Activated CD4-positive, alpha-beta T cell treated with anti-CD3 and anti-CD28 coated beads for 24 hours (primary cell): ENCODE measurements around the gene RNMT.
A peak's percentile ranks its signal among the peaks of the same experiment; 100 is the strongest.

Source experiments
- DNase-seq, 2 donors: peaks; one replicate each; pipeline ENCODE4 v3.0.0-alpha.2; 2020; ENCODE audit warnings: low read depth in 2 of 2

Gene RNMT

GRCh38 chr18:13811993-13812392 is 85.5 kb downstream of the RNMT start:
- no peak for DNase-seq

- DNase-seq = peak; percentile 45 to 49
Observed at GRCh38 chr18:13813271-13813849, 86.9 kb downstream of the RNMT start.
